ENCODE measurements around the gene RAMP2.

Gene RAMP2

GRCh38 chr17:42743595-42744282, 17.3 kb upstream of the RAMP2 start:
- TF ChIP-seq, protein P1, sequence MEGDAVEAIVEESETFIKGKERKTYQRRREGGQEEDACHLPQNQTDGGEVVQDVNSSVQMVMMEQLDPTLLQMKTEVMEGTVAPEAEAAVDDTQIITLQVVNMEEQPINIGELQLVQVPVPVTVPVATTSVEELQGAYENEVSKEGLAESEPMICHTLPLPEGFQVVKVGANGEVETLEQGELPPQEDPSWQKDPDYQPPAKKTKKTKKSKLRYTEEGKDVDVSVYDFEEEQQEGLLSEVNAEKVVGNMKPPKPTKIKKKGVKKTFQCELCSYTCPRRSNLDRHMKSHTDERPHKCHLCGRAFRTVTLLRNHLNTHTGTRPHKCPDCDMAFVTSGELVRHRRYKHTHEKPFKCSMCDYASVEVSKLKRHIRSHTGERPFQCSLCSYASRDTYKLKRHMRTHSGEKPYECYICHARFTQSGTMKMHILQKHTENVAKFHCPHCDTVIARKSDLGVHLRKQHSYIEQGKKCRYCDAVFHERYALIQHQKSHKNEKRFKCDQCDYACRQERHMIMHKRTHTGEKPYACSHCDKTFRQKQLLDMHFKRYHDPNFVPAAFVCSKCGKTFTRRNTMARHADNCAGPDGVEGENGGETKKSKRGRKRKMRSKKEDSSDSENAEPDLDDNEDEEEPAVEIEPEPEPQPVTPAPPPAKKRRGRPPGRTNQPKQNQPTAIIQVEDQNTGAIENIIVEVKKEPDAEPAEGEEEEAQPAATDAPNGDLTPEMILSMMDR (IDR thresholded peaks at IDR 0.05): no peak
- peak overlapping the region; percentile 92 for H3K27ac ChIP-seq
- H3K27me3 ChIP-seq: no peaks in the 10 kb centered on the region
- peak overlapping the region; percentile 69 to 75 for H3K4me3 ChIP-seq
- no peaks in the 10 kb centered on the region for H3K9me3 ChIP-seq
- H3K36me3 ChIP-seq: no peaks in the 10 kb centered on the region
- DNase-seq: no peak
- peaks cover 0 to 17% (median 9%) of the 10 kb centered on the region in 4 donors for H3K4me1 ChIP-seq
- intact Hi-C loops (cut with DNase I; ENCODE audit: low total_unique reads): no loop called here

- Histone ChIP-seq H3K27me3 (no peaks in the 10 kb centered on the region), H3K4me1 (peaks cover 0 to 17% (median 9%) of the 10 kb centered on the region in 4 donors), H3K9me3 (no peaks in the 10 kb centered on the region), H3K27ac (peak overlapping the region; percentile 92), H3K4me3 (peak overlapping the region; percentile 69 to 75), H3K36me3 (no peaks in the 10 kb centered on the region)
- intact Hi-C loops (cut with DNase I; ENCODE audit: low total_unique reads): no loop called here
- peak; percentile 75 to 90 for DNase-seq
- TF ChIP-seq, protein P1 (IDR thresholded peaks at IDR 0.05): no peak
Observed at GRCh38 chr17:42744283-42744805, 16.7 kb upstream of the RAMP2 start.

DNA sequence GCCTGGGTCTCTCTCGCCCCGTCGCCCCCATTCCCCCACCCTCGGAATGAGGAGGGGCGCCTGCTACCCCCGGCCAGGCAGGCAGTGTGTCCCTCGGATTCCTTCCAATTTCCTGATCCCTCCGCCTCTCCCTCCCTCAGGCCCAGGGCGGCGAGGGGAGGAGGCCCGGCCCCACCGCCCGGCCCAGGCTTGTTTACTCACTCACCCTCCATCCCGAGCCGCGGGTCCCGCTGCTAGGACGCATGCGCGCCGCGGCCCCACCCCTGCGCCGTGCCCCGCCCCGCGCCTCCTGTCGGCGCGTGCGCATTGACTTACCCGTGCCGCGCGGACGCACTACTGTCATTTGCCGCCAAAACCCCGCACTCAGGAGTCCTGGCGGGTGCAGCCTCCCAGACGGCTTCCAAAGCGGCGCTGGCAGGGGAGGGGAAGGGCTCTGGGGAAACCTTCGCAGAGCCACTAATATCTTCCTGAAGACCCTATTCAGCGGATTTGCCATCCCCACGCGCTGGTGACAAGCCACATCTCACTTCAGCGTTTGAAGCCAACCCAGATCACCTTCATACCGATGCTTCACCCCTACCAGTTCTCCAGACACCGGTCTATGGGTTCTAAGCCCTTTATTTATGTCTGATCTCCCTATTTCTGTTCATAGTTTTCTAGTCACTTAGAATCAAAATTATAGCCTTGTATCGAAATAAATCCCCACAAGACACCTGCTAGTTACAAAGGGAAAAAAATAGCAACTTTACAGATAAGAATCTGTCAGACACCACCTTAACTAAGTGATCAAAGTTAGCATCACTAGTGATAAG, 16.0 kb upstream of the RAMP2 start, which contains the start of gene EZH1:
Gene EZH1 (minus strand): TSS at position 235 of the 812 bp plus-strand sequence. CDS start 16,099 bp downstream, outside the sequence.
- intact Hi-C loops (cut with DNase I; ENCODE audit: low total_unique reads): no loop called here
- TF ChIP-seq, protein P1 (IDR thresholded peaks at IDR 0.05): peak; percentile 4 to 40
- H3K4me3 ChIP-seq: peak within 1 kb of the TSS; percentile 69 to 75

GRCh38 chr17:42748202-42748907, 12.7 kb upstream of the RAMP2 start:
- Histone ChIP-seq H3K27me3 (peaks cover 0 to 4% of the 10 kb centered on the region in 2 donors), H3K4me3 (no peak overlapping the region), H3K27ac (no peak overlapping the region), H3K4me1 (peaks cover 0 to 11% (median 7%) of the 10 kb centered on the region in 4 donors), H3K36me3 (no peaks in the 10 kb centered on the region), H3K9me3 (no peaks in the 10 kb centered on the region)
- DNase-seq: peak in 1 of 2 donors; percentile 73
- intact Hi-C loops (cut with DNase I; ENCODE audit: low total_unique reads): no loop called here
- TF ChIP-seq, protein P1 (IDR thresholded peaks at IDR 0.05): no peak

More for the DNA sequence above, 16.0 kb upstream of the RAMP2 start, which contains the start of gene EZH1:
- peak within 1 kb of the TSS; percentile 92 for H3K27ac ChIP-seq
- no peaks in the 10 kb centered on the region for H3K36me3 ChIP-seq
- no peaks in the 10 kb centered on the region for H3K27me3 ChIP-seq
- H3K9me3 ChIP-seq: no peaks in the 10 kb centered on the region
- peak; percentile 86 to 93 for DNase-seq
- H3K4me1 ChIP-seq: peaks cover 0 to 17% (median 9%) of the 10 kb centered on the region in 4 donors
